Activated naive CD4-positive, alpha-beta T cell treated with anti-CD3 and anti-CD28 coated beads, Interleukin-2, amount 50 U/mL, for 24 hours (primary cell): ENCODE measurements around the gene TXK.

Experiments
- H3K27ac Mint-ChIP-seq: one replicate; pipeline ENCODE4 v1.8.0; 2021; ENCODE audit warnings: mild to moderate bottlenecking, mixed read lengths
- H3K27me3 Mint-ChIP-seq: one replicate; pipeline ENCODE4 v1.8.0; 2021; ENCODE audit warnings: mixed read lengths
- H3K36me3 Mint-ChIP-seq: one replicate; pipeline ENCODE4 v1.8.0; 2021; ENCODE audit warnings: mixed read lengths
- H3K4me1 Mint-ChIP-seq: one replicate; pipeline ENCODE4 v1.8.0; 2021; ENCODE audit warnings: mixed read lengths
- H3K4me3 Mint-ChIP-seq: one replicate; pipeline ENCODE4 v1.8.0; 2021; ENCODE audit warnings: mild to moderate bottlenecking, mixed read lengths
- H3K9me3 Mint-ChIP-seq: one replicate; pipeline ENCODE4 v1.8.0; 2021; ENCODE audit warnings: mixed read lengths

Gene TXK

DNA sequence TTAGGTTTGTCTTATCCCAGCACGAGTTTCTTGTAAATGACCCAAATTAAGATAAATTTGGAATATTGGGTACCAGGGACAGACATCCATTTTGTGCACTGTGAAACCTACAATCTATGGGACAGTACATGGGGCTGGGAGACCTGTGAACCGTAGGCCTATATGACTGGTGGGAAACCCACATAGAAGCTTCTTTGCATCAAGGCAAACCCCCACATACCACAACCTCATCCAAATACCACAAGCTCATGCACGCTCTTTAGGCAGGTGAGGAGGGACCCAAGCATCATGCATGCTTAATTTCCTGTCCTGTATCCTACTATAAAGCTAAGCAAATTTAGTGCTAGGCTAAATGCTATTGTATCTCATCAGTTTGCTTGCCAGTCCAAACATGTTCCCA is 69.7 kb downstream of the TXK start:
- no peak overlapping the region for H3K4me3 Mint-ChIP-seq
- peak overlapping the region; percentile 90 for H3K27ac Mint-ChIP-seq
- H3K4me1 Mint-ChIP-seq, result peaks cover 40% of the 10 kb centered on the region
- H3K36me3 Mint-ChIP-seq, result peaks cover 34% of the 10 kb centered on the region
- no peaks in the 10 kb centered on the region for H3K9me3 Mint-ChIP-seq
- no peaks in the 10 kb centered on the region for H3K27me3 Mint-ChIP-seq

DNA sequence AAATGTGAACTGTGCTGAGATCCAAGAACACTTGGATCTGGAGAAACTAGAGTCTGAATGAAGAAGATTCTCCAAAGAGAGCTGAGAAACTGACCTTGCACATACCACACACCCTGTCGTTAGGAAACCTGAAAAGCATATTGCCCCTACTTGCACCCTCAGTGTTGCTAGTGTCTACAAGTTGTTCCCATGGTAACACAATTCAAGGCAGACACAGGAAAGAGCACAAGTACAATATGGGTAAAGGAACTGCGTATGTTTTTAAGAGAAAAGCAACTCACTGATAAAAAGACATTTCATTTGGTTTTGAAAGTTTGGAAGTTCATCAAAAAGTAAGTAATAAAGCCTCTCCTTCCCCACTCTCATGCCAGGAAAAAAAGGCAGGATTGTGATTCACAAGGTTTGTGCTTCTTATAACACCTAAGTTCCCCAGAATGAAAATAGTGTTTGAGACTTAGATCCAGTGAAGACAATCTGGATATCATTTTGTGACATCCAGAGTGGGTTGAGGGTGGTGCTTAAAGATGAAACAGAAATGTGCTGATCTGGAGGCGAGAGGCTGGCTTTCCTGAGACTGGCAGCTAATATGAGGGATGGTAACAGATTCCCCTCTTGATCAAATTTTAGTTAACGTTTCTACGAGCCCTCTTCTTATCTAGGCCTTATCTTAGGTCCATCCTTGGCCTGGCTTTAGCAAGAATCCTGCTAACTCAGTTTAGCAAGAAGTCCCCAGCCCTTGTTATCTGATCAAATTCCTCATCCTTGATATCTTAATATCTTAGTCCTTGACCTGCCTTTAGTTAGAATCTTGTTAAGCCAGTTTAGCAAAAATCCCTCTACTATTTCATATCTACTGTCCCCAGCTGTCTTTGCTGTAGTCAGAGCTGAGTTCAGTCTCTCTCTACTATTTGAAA is 75.2 kb downstream of the TXK start:
- H3K27me3 Mint-ChIP-seq, result no peaks in the 10 kb centered on the region
- H3K4me1 Mint-ChIP-seq, result peaks cover 28% of the 10 kb centered on the region
- H3K9me3 Mint-ChIP-seq, result no peaks in the 10 kb centered on the region
- H3K27ac Mint-ChIP-seq, result no peak overlapping the region
- peaks cover 15% of the 10 kb centered on the region for H3K36me3 Mint-ChIP-seq
- no peak overlapping the region for H3K4me3 Mint-ChIP-seq

DNA sequence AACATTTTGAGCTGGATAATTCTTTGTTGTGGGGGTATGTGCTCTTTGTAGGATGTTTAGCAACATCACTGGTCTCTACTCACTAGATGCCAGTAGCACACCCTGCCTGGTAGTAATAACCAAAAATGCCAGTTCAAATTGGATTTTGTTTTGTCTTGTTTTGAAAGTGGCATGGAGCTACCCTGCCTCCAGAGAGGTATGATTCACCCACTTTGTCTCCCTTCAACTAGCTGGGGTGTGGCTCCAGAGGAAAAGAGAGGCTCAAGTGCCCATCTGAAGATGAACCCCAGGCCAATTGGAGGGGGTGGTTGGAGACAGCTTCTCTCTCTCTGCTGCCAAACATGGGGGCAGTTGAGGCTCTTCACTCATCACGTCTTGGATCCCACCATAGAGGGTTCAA is 83.0 kb downstream of the TXK start:
- no peaks in the 10 kb centered on the region for H3K36me3 Mint-ChIP-seq
- no peak overlapping the region for H3K27ac Mint-ChIP-seq
- H3K4me1 Mint-ChIP-seq, result peaks cover 39% of the 10 kb centered on the region
- no peaks in the 10 kb centered on the region for H3K27me3 Mint-ChIP-seq
- H3K4me3 Mint-ChIP-seq, result no peak overlapping the region
- H3K9me3 Mint-ChIP-seq, result no peaks in the 10 kb centered on the region

DNA sequence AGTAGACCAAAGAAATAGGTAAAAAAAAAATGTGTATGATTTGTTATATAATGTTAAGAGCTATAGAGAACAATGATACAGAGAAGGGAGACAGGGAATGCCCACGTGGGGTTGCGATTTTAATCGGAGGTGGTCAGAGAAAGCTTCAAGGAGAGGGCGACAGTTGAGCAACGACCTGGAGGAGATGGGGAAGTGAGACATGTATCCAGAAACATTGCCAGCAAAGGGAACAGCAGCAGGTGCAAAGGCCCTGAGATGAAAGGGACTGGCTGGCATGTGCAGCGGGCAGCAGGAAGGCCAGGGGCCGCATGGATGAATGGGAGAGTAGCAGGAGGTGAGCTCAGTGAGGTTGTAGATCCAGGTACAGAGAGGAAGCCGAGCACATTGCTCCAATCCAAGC is 84.6 kb downstream of the TXK start:
- H3K4me1 Mint-ChIP-seq, result peaks cover 52% of the 10 kb centered on the region
- no peaks in the 10 kb centered on the region for H3K27me3 Mint-ChIP-seq
- no peak overlapping the region for H3K4me3 Mint-ChIP-seq
- no peak overlapping the region for H3K27ac Mint-ChIP-seq
- no peaks in the 10 kb centered on the region for H3K36me3 Mint-ChIP-seq
- no peaks in the 10 kb centered on the region for H3K9me3 Mint-ChIP-seq

DNA sequence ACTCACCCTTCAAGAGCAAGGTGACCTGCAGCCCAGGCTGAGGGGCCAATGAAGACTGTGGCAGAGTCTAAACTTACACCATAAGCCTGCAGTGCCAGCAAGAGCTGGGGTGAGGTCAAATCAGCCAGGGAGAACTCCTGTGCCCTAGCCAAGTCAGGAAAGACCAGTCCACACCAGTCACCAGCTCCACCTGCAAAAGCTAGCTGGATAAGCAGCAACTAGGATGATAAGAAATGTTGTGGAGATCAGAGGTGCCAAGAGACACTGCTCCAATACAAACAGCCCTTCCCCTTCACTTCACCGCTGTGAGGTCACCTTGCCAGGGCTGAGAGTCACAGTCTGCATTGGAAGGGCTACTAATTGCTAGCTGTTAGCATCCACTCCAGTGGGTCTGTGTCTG is 86.2 kb downstream of the TXK start:
- H3K9me3 Mint-ChIP-seq, result no peaks in the 10 kb centered on the region
- no peaks in the 10 kb centered on the region for H3K36me3 Mint-ChIP-seq
- no peak overlapping the region for H3K27ac Mint-ChIP-seq
- no peaks in the 10 kb centered on the region for H3K27me3 Mint-ChIP-seq
- H3K4me1 Mint-ChIP-seq, result peaks cover 66% of the 10 kb centered on the region
- H3K4me3 Mint-ChIP-seq, result no peak overlapping the region

DNA sequence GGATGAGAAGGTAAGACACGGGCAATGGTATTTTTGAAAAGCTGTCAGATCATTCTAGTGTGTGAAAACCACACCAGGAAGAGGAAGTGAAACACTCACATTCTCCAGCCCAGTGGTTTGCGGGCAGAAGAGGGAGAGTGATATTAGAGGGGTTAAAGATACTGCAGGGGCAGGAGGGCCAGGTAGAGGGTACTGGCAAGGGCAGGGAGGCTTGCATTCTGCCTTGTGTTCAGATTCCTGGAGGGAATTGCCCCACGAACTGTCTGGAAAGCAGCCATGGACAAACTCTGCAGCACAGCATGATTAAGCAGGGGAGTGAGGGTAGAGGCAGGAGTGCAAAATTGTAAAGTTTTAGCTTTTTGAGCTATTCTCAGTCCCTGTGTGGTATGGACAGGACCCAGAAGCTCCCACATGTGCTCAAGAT is 86.6 kb downstream of the TXK start:
- Mint-ChIP-seq H3K27me3 (no peaks in the 10 kb centered on the region), H3K27ac (peak overlapping the region; percentile 86), H3K36me3 (no peaks in the 10 kb centered on the region), H3K4me3 (peak overlapping the region; percentile 82), H3K4me1 (peaks cover 70% of the 10 kb centered on the region), H3K9me3 (no peaks in the 10 kb centered on the region)

DNA sequence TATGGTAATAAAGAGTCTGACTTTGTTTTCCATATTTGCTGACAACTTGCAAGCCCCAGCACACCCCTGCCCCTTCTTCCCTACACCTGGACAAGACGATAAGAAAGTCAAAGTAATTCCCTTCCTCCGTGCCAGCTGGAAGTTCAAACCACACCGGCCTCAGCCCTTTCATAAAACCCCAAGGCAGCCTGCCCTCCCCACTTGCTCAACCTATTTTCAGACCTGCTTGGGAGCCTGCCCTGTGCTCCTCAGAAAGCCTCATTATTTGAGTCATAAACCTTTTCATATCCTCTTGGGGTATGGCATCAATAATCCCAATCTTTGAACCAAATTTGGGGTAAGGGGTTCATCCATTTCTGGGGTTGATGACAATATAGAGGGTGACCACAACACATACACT is 88.0 kb downstream of the TXK start:
- H3K27me3 Mint-ChIP-seq, result no peaks in the 10 kb centered on the region
- peaks cover 83% of the 10 kb centered on the region for H3K4me1 Mint-ChIP-seq
- H3K36me3 Mint-ChIP-seq, result no peaks in the 10 kb centered on the region
- peak overlapping the region; percentile 64 for H3K27ac Mint-ChIP-seq
- no peaks in the 10 kb centered on the region for H3K9me3 Mint-ChIP-seq
- H3K4me3 Mint-ChIP-seq, result peak overlapping the region; percentile 82

DNA sequence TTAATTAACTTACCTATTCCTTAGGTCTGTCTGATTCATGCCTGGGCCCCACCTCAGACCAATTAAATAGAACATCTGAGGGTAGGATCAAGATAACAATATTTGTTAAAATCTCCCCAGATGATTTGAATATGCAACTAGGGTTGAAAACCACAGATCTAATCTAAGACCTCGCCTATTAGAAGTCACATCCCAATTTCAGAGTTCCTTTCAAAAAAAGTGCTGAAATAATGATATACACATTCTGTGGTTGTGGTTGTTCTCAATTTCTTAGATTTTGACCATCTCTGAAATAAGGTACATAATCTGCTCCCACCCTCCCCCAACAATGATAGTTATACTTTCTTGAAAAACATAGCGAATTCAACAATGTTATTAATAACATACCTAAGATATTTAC is 89.8 kb downstream of the TXK start:
- Mint-ChIP-seq H3K27me3 (no peaks in the 10 kb centered on the region), H3K4me1 (peaks cover 78% of the 10 kb centered on the region), H3K4me3 (no peak overlapping the region), H3K9me3 (no peaks in the 10 kb centered on the region), H3K36me3 (peaks cover 1% of the 10 kb centered on the region), H3K27ac (no peak overlapping the region)

DNA sequence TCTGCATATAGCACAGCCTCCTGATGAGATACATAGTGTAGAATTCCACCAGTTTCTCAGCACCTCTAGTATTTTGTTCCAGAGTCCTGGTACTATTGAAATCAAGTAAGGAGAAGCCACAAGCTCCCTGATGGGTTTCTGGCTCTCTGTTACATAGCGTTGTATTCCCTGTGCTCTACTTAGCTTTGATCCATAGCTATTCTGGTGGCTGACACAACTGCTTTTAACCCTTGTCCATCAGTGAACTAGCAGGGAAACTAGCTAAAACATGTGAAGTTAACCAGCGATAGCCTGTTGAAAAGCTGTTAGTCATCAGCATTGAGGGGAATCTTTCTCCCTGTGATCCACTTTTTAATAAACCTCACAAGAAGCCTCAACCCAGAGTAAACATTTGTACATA is 90.5 kb downstream of the TXK start:
- H3K27ac Mint-ChIP-seq, result no peak overlapping the region
- no peak overlapping the region for H3K4me3 Mint-ChIP-seq
- peaks cover 79% of the 10 kb centered on the region for H3K4me1 Mint-ChIP-seq
- H3K36me3 Mint-ChIP-seq, result peaks cover 3% of the 10 kb centered on the region
- H3K9me3 Mint-ChIP-seq, result no peaks in the 10 kb centered on the region
- no peaks in the 10 kb centered on the region for H3K27me3 Mint-ChIP-seq

DNA sequence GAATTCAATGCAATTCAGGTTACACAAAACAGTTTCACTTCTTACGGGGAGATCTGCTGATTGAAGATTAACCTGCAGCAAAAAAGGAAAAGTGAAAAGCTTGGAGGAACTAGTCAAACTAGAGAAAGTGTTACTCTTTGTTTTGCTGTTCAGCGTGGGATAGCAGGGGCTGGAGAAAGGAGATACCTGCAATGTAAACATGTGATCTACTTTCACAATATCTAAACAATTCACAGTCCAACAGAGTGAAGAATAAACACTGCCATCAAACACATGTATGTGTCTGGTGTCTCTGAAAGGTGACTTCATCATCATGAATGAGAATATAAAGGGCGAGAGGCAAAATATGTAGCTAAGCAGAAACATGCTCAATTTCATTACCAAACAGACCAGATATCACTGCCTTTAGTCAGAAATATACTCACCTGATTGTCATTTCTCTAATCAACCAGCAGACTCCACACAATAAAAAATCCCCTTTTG is 91.0 kb downstream of the TXK start:
- no peaks in the 10 kb centered on the region for H3K27me3 Mint-ChIP-seq
- peaks cover 80% of the 10 kb centered on the region for H3K4me1 Mint-ChIP-seq
- H3K4me3 Mint-ChIP-seq, result no peak overlapping the region
- no peaks in the 10 kb centered on the region for H3K9me3 Mint-ChIP-seq
- H3K36me3 Mint-ChIP-seq, result peaks cover 3% of the 10 kb centered on the region
- peak overlapping the region; percentile 32 for H3K27ac Mint-ChIP-seq

DNA sequence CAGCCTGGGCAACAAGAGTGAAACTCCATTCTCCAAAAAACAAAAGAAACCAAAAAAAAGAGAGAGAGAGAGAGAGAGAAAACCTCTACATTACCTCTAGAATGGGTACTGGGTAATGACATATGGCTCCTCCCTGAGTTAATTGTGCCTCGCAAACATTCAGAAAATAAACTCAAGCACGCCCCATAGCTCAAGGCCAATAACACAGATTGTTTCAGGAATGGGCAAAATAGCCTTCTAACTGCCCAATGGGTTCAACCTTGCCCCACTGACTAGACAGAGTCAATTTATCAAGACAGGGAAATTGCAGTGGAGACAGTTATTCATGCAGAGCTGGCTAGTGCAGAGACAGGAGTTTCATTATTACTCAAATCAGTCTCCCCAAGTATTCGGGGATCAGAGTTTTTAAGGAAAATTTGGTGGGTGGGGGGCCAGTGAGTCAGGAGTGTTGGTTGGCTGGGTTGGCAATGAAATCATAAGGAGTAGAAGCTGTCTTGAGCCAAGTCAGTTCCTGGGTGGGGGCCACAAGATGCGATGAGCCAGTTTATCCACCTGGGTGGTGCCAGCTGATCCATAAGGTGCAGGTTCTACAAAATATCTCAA is 92.4 kb downstream of the TXK start:
- H3K36me3 Mint-ChIP-seq, result peaks cover 5% of the 10 kb centered on the region
- no peaks in the 10 kb centered on the region for H3K9me3 Mint-ChIP-seq
- H3K4me1 Mint-ChIP-seq, result peaks cover 73% of the 10 kb centered on the region
- H3K4me3 Mint-ChIP-seq, result peak overlapping the region; percentile 60
- H3K27me3 Mint-ChIP-seq, result no peaks in the 10 kb centered on the region
- H3K27ac Mint-ChIP-seq, result peak overlapping the region; percentile 88

DNA sequence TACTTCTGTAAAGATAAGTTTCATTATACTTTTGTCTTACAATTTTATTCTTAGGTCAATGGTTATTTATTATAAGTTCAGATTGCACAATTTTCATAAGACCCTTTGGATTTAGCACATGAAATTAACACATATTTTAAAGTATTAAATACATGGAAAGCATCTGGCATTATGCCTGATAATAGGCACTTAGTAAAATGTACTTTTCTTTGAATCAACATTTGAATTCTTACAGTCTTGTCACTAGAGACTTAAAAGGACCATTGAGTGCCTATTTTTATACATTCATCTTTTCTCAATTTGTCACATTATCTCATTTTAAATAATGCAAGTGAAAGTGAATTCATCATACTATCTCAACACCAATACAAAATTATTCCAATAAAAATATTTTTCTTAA is 94.5 kb downstream of the TXK start:
- H3K36me3 Mint-ChIP-seq, result peaks cover 13% of the 10 kb centered on the region
- H3K27ac Mint-ChIP-seq, result no peak overlapping the region
- no peak overlapping the region for H3K4me3 Mint-ChIP-seq
- H3K27me3 Mint-ChIP-seq, result no peaks in the 10 kb centered on the region
- peaks cover 76% of the 10 kb centered on the region for H3K4me1 Mint-ChIP-seq
- peaks cover 10% of the 10 kb centered on the region for H3K9me3 Mint-ChIP-seq

DNA sequence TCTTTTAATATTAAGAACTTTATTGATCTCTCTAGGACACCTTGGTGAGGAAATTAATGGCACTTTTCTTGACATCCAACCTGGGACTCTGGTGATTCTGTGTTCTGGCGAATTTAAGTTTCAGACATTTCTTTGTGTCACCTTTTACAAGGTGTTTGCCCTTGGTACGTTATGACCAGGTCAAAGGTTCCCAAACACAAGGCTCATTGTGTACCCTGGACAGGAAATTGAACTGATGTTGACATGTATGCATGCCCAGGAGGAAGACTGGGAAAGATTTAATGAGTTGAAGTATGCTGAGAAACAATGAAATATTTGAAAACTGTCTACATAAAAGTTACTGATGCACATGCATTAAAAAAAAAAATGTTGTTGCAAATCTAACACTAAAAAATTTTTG is 95.4 kb downstream of the TXK start:
- H3K4me1 Mint-ChIP-seq, result peaks cover 78% of the 10 kb centered on the region
- no peaks in the 10 kb centered on the region for H3K27me3 Mint-ChIP-seq
- no peak overlapping the region for H3K4me3 Mint-ChIP-seq
- H3K36me3 Mint-ChIP-seq, result peaks cover 15% of the 10 kb centered on the region
- peaks cover 10% of the 10 kb centered on the region for H3K9me3 Mint-ChIP-seq
- peak overlapping the region; percentile 65 for H3K27ac Mint-ChIP-seq

DNA sequence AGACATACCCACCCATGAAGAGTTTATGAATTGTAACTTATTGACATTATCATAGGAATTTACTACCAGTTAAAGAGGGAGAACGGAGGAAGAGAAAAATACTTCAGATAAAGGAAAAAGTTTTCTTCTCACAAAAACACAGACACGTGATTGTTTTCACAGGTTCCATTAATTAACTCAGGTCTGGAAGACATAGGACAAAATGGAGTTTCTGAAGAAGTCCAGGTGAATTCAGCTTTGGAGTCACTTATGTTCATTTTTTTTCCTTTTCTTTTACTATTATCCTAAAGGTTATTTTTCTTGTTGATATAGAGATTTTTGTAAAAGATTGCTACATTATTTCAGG is 97.0 kb downstream of the TXK start:
- H3K9me3 Mint-ChIP-seq, result peaks cover 10% of the 10 kb centered on the region
- H3K36me3 Mint-ChIP-seq, result peaks cover 15% of the 10 kb centered on the region
- peak overlapping the region; percentile 68 for H3K4me3 Mint-ChIP-seq
- H3K4me1 Mint-ChIP-seq, result peaks cover 71% of the 10 kb centered on the region
- H3K27me3 Mint-ChIP-seq, result no peaks in the 10 kb centered on the region
- H3K27ac Mint-ChIP-seq, result peak overlapping the region; percentile 98

DNA sequence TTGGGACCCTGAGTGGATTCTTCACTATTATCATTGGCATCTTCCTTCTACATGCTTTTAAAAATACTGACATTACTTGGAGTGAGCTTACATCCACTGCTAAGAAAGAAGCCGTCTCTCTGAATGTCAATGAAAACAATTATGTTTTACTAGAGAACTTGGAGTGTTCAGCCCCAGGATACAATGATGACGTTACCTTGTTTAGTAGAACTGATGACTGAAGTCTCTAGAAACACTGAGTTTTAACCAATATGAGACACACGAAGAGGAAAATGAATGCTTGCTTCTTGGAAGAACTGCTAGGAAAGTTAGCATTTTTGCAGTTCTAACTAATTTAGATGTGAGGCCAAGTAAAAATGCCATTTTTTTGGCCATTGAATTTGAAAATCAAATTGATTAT is 98.1 kb downstream of the TXK start:
- Mint-ChIP-seq H3K9me3 (peaks cover 10% of the 10 kb centered on the region), H3K27me3 (no peaks in the 10 kb centered on the region), H3K36me3 (peaks cover 15% of the 10 kb centered on the region), H3K4me3 (peak overlapping the region; percentile 80), H3K27ac (peak overlapping the region; percentile 98), H3K4me1 (peaks cover 61% of the 10 kb centered on the region)

DNA sequence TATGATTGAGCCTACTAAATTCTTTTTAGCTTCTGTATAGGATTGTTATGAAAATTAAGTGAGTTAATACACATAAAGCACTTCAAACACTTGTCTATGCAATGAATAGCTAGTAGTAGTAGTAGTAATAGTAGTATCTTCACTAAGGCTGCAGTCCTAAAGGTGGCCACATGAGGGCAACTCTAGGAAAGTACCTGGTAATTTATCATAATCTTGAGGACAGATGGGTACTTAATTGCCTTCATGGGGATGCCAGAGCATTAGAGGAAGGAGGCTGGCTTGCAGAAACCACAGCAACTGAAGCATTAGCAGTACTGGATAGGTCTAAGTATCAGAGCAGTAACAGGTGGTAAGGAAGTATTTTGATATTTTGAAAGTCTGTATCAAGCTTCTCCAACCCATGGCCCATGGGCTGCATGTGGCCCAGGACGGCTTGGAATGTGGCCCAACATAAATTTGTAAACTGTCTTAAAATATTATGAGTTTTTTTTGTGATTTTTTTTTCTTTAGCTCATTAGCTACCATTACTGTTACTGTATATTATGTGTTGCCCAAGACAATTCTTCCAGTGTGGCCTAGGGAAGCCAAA is 100.1 kb downstream of the TXK start:
- peaks cover 14% of the 10 kb centered on the region for H3K36me3 Mint-ChIP-seq
- peaks cover 54% of the 10 kb centered on the region for H3K4me1 Mint-ChIP-seq
- H3K27me3 Mint-ChIP-seq, result no peaks in the 10 kb centered on the region
- peaks cover 10% of the 10 kb centered on the region for H3K9me3 Mint-ChIP-seq
- no peak overlapping the region for H3K4me3 Mint-ChIP-seq
- peak overlapping the region; percentile 98 for H3K27ac Mint-ChIP-seq
